Ureter (tissue), 1 donor: ENCODE data around the gene STYK1. TPM values are rescaled to one million over a fixed set of nuclear protein-coding genes. Genes with fewer than 3 reads are reported as not detected.
"Not testable (repeated sequence)": the region's sequence is repeated elsewhere in the genome, so short reads cannot be mapped to it uniquely, and the experiment has no call there.

Experiments
- DNase-seq: peaks from one replicate; pipeline ENCODE4 v3.0.0-alpha.2; 2020; ENCODE audit warnings: low spot score
- total RNA-seq: library from RNA; stranded (reverse); gene quantifications from one replicate; pipeline ENCODE4 v1.2.4, GENCODE V29; 2023
- donor health status: DM: yes; HTN: yes; CAD: no.

Gene STYK1
- total RNA-seq, 1 donor from 2014 or later: 13.2 TPM

- no peak for DNase-seq
Observed at GRCh38 chr12:10689146-10689545, 15.3 kb upstream of the STYK1 start.

GRCh38 chr12:10688042-10688441, 14.2 kb upstream of the STYK1 start:
- no peak for DNase-seq

GRCh38 chr12:10672231-10672868, 1.5 kb downstream of the STYK1 start:
- peak; percentile 46 for DNase-seq

GRCh38 chr12:10669533-10669932, 4.3 kb downstream of the STYK1 start:
- DNase-seq: no peak

GRCh38 chr12:10668526-10668925, 5.3 kb downstream of the STYK1 start:
- no peak for DNase-seq

GRCh38 chr12:10667581-10667980, 6.3 kb downstream of the STYK1 start:
- no peak for DNase-seq

GRCh38 chr12:10664499-10664898, 9.4 kb downstream of the STYK1 start:
- DNase-seq: no peak

GRCh38 chr12:10663869-10664268, 10.0 kb downstream of the STYK1 start:
- DNase-seq: no peak

- DNase-seq: no peak
Observed at GRCh38 chr12:10661338-10661737, 12.5 kb downstream of the STYK1 start.

GRCh38 chr12:10654003-10654402, 19.8 kb downstream of the STYK1 start:
- DNase-seq: no peak

GRCh38 chr12:10652192-10652591, 21.7 kb downstream of the STYK1 start:
- DNase-seq: no peak

- not testable (repeated sequence) for DNase-seq
Observed at GRCh38 chr12:10646576-10646975, 27.3 kb downstream of the STYK1 start.

GRCh38 chr12:10645910-10646309, 27.9 kb downstream of the STYK1 start:
- DNase-seq: no peak

GRCh38 chr12:10641735-10642500, 31.9 kb downstream of the STYK1 start:
- no peak for DNase-seq

GRCh38 chr12:10638728-10639127, 35.1 kb downstream of the STYK1 start:
- DNase-seq: no peak

- no peak for DNase-seq
Observed at GRCh38 chr12:10636611-10637010, 37.2 kb downstream of the STYK1 start.

GRCh38 chr12:10636124-10636523, 37.7 kb downstream of the STYK1 start:
- no peak for DNase-seq

GRCh38 chr12:10635306-10635705, 38.5 kb downstream of the STYK1 start:
- DNase-seq: no peak

- no peak for DNase-seq
Observed at GRCh38 chr12:10634427-10634826, 39.4 kb downstream of the STYK1 start.

- no peak for DNase-seq
Observed at GRCh38 chr12:10633541-10633940, 40.3 kb downstream of the STYK1 start.

- DNase-seq: no peak
Observed at GRCh38 chr12:10632226-10632625, 41.6 kb downstream of the STYK1 start.

GRCh38 chr12:10624605-10625004, 49.2 kb downstream of the STYK1 start:
- DNase-seq: no peak

- no peak for DNase-seq
Observed at GRCh38 chr12:10623131-10623530, 50.7 kb downstream of the STYK1 start.
